Panc1 (cell line): ENCODE results near the gene SETD7.

Source experiments
- POLR2AphosphoS5 ChIP-seq: IDR thresholded peaks from 2 replicates; pipeline ENCODE4 v1.6.1; 2012; ENCODE audit warnings: mild to moderate bottlenecking, low read depth, low read length, moderate library complexity
- SIN3A ChIP-seq: IDR thresholded peaks from 2 replicates; pipeline ENCODE4 v1.6.1; 2012; ENCODE audit warnings: low read depth, mild to moderate bottlenecking, low read length, moderate library complexity, borderline replicate concordance; ENCODE audit not compliant: insufficient read depth
- TF ChIP-seq, protein P1 (sequence below): fragments of 450-650 bp; IDR thresholded peaks from 2 replicates; pipeline ENCODE4 v1.5.1; 2017; ENCODE audit warnings: mild to moderate bottlenecking
- TF ChIP-seq, protein P2 (sequence below), 2 experiments: IDR thresholded peaks; 2 replicates each; pipeline ENCODE4 v1.6.1; 2011 to 2012; ENCODE audit warnings: low read depth in 2 of 2, control low read depth in 1 of 2, low read length in 1 of 2, mild to moderate bottlenecking in 1 of 2, moderate library complexity in 1 of 2; ENCODE audit not compliant: insufficient read depth in 1 of 2

DNA sequence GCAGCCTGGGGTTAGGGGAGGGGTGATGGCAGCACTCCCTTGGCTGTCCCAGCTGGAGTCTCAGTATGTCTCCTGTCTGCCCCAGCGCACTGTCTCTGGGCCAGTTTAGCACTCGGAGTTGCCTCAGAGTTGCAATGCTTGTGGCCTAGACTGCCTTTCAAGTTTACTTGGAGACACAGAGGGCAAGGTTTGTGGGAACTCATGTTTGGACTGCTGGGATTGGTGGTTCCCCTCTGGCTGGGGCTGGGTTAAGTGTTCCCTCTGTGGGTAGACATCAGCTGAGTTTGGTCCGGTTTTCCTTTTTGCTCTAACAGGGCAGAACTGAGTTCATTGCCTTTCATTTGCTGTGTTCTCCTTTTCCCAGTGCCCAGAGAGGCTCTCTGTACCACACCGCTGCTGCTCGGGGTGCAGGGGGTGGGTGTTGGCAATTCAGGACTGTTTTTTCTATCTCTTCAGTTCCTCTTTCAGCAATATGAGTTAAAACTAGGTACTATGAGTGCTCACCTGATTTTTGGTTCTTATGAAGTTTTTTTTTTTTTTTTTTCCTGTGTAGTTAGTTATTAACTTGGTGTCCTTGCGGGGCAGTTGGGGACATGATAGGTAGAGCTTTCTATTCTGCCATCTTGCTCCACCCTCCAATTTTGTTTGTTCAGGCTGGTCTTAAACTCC, 84.9 kb downstream of the SETD7 start:
- TF ChIP-seq, protein P1, sequence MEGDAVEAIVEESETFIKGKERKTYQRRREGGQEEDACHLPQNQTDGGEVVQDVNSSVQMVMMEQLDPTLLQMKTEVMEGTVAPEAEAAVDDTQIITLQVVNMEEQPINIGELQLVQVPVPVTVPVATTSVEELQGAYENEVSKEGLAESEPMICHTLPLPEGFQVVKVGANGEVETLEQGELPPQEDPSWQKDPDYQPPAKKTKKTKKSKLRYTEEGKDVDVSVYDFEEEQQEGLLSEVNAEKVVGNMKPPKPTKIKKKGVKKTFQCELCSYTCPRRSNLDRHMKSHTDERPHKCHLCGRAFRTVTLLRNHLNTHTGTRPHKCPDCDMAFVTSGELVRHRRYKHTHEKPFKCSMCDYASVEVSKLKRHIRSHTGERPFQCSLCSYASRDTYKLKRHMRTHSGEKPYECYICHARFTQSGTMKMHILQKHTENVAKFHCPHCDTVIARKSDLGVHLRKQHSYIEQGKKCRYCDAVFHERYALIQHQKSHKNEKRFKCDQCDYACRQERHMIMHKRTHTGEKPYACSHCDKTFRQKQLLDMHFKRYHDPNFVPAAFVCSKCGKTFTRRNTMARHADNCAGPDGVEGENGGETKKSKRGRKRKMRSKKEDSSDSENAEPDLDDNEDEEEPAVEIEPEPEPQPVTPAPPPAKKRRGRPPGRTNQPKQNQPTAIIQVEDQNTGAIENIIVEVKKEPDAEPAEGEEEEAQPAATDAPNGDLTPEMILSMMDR = no peak
- TF ChIP-seq, protein P2, sequence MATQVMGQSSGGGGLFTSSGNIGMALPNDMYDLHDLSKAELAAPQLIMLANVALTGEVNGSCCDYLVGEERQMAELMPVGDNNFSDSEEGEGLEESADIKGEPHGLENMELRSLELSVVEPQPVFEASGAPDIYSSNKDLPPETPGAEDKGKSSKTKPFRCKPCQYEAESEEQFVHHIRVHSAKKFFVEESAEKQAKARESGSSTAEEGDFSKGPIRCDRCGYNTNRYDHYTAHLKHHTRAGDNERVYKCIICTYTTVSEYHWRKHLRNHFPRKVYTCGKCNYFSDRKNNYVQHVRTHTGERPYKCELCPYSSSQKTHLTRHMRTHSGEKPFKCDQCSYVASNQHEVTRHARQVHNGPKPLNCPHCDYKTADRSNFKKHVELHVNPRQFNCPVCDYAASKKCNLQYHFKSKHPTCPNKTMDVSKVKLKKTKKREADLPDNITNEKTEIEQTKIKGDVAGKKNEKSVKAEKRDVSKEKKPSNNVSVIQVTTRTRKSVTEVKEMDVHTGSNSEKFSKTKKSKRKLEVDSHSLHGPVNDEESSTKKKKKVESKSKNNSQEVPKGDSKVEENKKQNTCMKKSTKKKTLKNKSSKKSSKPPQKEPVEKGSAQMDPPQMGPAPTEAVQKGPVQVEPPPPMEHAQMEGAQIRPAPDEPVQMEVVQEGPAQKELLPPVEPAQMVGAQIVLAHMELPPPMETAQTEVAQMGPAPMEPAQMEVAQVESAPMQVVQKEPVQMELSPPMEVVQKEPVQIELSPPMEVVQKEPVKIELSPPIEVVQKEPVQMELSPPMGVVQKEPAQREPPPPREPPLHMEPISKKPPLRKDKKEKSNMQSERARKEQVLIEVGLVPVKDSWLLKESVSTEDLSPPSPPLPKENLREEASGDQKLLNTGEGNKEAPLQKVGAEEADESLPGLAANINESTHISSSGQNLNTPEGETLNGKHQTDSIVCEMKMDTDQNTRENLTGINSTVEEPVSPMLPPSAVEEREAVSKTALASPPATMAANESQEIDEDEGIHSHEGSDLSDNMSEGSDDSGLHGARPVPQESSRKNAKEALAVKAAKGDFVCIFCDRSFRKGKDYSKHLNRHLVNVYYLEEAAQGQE (IDR thresholded peaks at IDR 0.05; ENCODE audit: insufficient read depth in 1 of 2, low read depth in 2 of 2, low read length in 1 of 2) = no peak
- TF ChIP-seq POLR2AphosphoS5 (no peak), SIN3A (no peak)
